HCT116 (cell line): ENCODE measurements around the gene PBX1. TPM values are rescaled to one million over a fixed set of nuclear protein-coding genes. Genes with fewer than 3 reads are reported as not detected.

Experiments
- ATAC-seq: fragments of 200-7000 bp; cut with Tn5 transposase; 2 replicates; pipeline ENCODE4 v1.9.1; 2020; ENCODE audit warnings: mild to moderate bottlenecking, moderate library complexity
- BruUV-seq: library from RNA; stranded (reverse); fragments of 400-500 nt; replicated peaks from 2 replicates; lab custom pipeline; 2021; lab: Mats Ljungman, UMichigan
- CTCF ChIA-PET: fragments of 300-600 bp; sonication (Branson Sonifier 250); formaldehyde crosslinking; loops from one replicate; lab custom pipeline; 2021; ENCODE audit warnings: antibody characterized with exemption; lab: Charles Lee
- POLR2A ChIA-PET: fragments of 300-600, 350-600 bp; sonication (Branson Sonifier 250); formaldehyde crosslinking; loops from one replicate; lab custom pipeline; 2021; ENCODE audit warnings: antibody characterized with exemption; lab: Charles Lee
- RAD21 ChIA-PET, 2 experiments: fragments of 300-600 bp; sonication (Branson Sonifier 250); formaldehyde crosslinking; loops; one replicate each; lab custom pipeline; 2023; ENCODE audit warnings: low total read pairs in 2 of 2; ENCODE audit not compliant: uncharacterized antibody in 2 of 2, unreplicated experiment in 2 of 2, low non-redundant PET in 1 of 2; lab: Charles Lee
- DNase-seq: peaks from one replicate; pipeline ENCODE4 v3.0.0-alpha.2; 2010; ENCODE audit warnings: low read depth, low spot score
- H2AFZ ChIP-seq: fragments of 200-600 bp; shearing (Covaris generic), sonication (generic); 2 replicates; pipeline ENCODE4 v1.6.1; 2017; ENCODE audit warnings: low read depth, mixed run types, mixed read lengths, antibody characterized with exemption, low read length; ENCODE audit not compliant: poor library complexity, severe bottlenecking
- H3K27ac ChIP-seq: 2 replicates; pipeline ENCODE4 v1.5.1; 2012; ENCODE audit warnings: low read depth, low read length
- H3K27me3 ChIP-seq: fragments of 200-600 bp; sonication (generic); 2 replicates; pipeline ENCODE4 v1.6.1; 2016; ENCODE audit warnings: mixed run types, low read length, mixed read lengths; ENCODE audit not compliant: insufficient read depth
- H3K36me3 ChIP-seq, 2 experiments: fragments of 200-500 bp in 1 of 2; fragments of 200-600 bp in 1 of 2; sonication (Bioruptor generic) in 1 of 2; sonication (generic) in 1 of 2; 2 replicates each; pipeline versions ENCODE4 v1.5.1 to v1.6.1; 2014 to 2016; ENCODE audit warnings: low read length in 2 of 2, inconsistent platforms in 1 of 2, mixed read lengths in 1 of 2, mixed run types in 1 of 2; ENCODE audit not compliant: insufficient read depth in 2 of 2, control insufficient read depth in 1 of 2
- H3K4me1 ChIP-seq, 2 experiments: fragments of 200-600 bp in 1 of 2; sonication (generic) in 1 of 2; 2 replicates each; pipeline versions ENCODE4 v1.5.1 to v1.6.1; 2012 to 2017; ENCODE audit warnings: low read length in 2 of 2, inconsistent platforms in 1 of 2, mild to moderate bottlenecking in 1 of 2, mixed read lengths in 1 of 2, mixed run types in 1 of 2, moderate library complexity in 1 of 2; ENCODE audit not compliant: insufficient read depth in 2 of 2, control insufficient read depth in 1 of 2
- H3K4me2 ChIP-seq: fragments of 200-600 bp; sonication (generic); 2 replicates; pipeline ENCODE4 v1.6.1; 2017; ENCODE audit warnings: mixed run types, low read length, mixed read lengths
- H3K4me3 ChIP-seq, 2 experiments: fragments of 200-600 bp in 1 of 2; sonication (generic) in 1 of 2; replicated peaks in 1 of 2; 2 replicates each; pipeline ENCODE4 v1.5.1; 2011 to 2016; ENCODE audit warnings: low read length in 2 of 2, control low read depth in 1 of 2, low read depth in 1 of 2, mild to moderate bottlenecking in 1 of 2, mixed read lengths in 1 of 2, mixed run types in 1 of 2
- H3K79me2 ChIP-seq: fragments of 200-600 bp; sonication (generic); 2 replicates; pipeline ENCODE4 v1.6.1; 2017; ENCODE audit warnings: mild to moderate bottlenecking, mixed run types, low read length, moderate library complexity, mixed read lengths; ENCODE audit not compliant: insufficient read depth
- H3K9ac ChIP-seq: fragments of 200-600 bp; sonication (generic); 2 replicates; pipeline ENCODE4 v1.6.1; 2016; ENCODE audit warnings: low read length, mixed read lengths
- H3K9me2 ChIP-seq: fragments of 200-600 bp; sonication (generic), shearing (Covaris generic); 2 replicates; pipeline ENCODE4 v1.6.1; 2017; ENCODE audit warnings: mixed run types, mild to moderate bottlenecking, moderate library complexity; ENCODE audit not compliant: insufficient read depth
- H3K9me3 ChIP-seq, 2 experiments: fragments of 200-500 bp in 1 of 2; fragments of 200-600 bp in 1 of 2; sonication (Bioruptor generic) in 1 of 2; sonication (generic) in 1 of 2; 2 replicates each; pipeline ENCODE4 v1.6.1; 2014 to 2017; ENCODE audit warnings: low read length in 2 of 2, mixed read lengths in 2 of 2, inconsistent platforms in 1 of 2, low read depth in 1 of 2, mild to moderate bottlenecking in 1 of 2, mixed run types in 1 of 2, moderate library complexity in 1 of 2; ENCODE audit not compliant: control insufficient read depth in 1 of 2, insufficient read depth in 1 of 2
- H4K20me1 ChIP-seq: fragments of 200-600 bp; sonication (generic), shearing (Covaris generic); 2 replicates; pipeline ENCODE4 v1.6.1; 2017; ENCODE audit warnings: mixed run types, mild to moderate bottlenecking, moderate library complexity; ENCODE audit not compliant: insufficient read depth
- CBX3 ChIP-seq: IDR thresholded peaks from 2 replicates; pipeline ENCODE4 v1.6.1; 2012; ENCODE audit warnings: low read depth
- CEBPB ChIP-seq: IDR thresholded peaks from 2 replicates; pipeline ENCODE4 v1.6.1; 2012; ENCODE audit warnings: low read depth
- EGR1 ChIP-seq: IDR thresholded peaks from 2 replicates; pipeline ENCODE4 v1.6.1; 2012; ENCODE audit warnings: low read depth
- ELF1 ChIP-seq: IDR thresholded peaks from 2 replicates; pipeline ENCODE4 v1.6.1; 2012; ENCODE audit warnings: low read depth, borderline replicate concordance
- EZH2 ChIP-seq: fragments of 200-600 bp; sonication (generic); IDR thresholded peaks from 2 replicates; pipeline ENCODE4 v1.6.1; 2017; ENCODE audit warnings: antibody characterized with exemption, mixed run types
- EZH2phosphoT487 ChIP-seq: fragments of 200-600 bp; IDR thresholded peaks from 2 replicates; pipeline ENCODE4 v1.6.1; 2018; ENCODE audit warnings: antibody characterized with exemption, borderline replicate concordance
- FOSL1 ChIP-seq: IDR thresholded peaks from 2 replicates; pipeline ENCODE4 v1.6.1; 2012; ENCODE audit warnings: low read depth
- JUND ChIP-seq: IDR thresholded peaks from 2 replicates; pipeline ENCODE4 v1.6.1; 2012
- MAX ChIP-seq: IDR thresholded peaks from 2 replicates; pipeline ENCODE4 v1.6.1; 2012
- POLR2A ChIP-seq: IDR thresholded peaks from 2 replicates; pipeline ENCODE4 v1.7.0; 2011; ENCODE audit warnings: borderline replicate concordance; ENCODE audit not compliant: insufficient read depth, insufficient read length; ENCODE audit errors: extremely low read depth
- POLR2AphosphoS5 ChIP-seq: IDR thresholded peaks from 2 replicates; pipeline ENCODE4 v1.6.1; 2011; ENCODE audit warnings: mild to moderate bottlenecking, low read depth, low read length, moderate library complexity
- RAD21 ChIP-seq: IDR thresholded peaks from 2 replicates; pipeline ENCODE4 v1.6.1; 2012; ENCODE audit warnings: low read depth, mild to moderate bottlenecking
- REST ChIP-seq: IDR thresholded peaks from 2 replicates; pipeline ENCODE4 v1.6.1; 2012; ENCODE audit warnings: low read depth
- SIN3A ChIP-seq: IDR thresholded peaks from 2 replicates; pipeline ENCODE4 v1.6.1; 2012; ENCODE audit warnings: low read depth
- SP1 ChIP-seq: IDR thresholded peaks from 2 replicates; pipeline ENCODE4 v1.6.1; 2012; ENCODE audit warnings: low read depth
- SRF ChIP-seq: IDR thresholded peaks from 2 replicates; pipeline ENCODE4 v1.6.1; 2012; ENCODE audit warnings: low read depth
- TCF7L2 ChIP-seq: IDR thresholded peaks from 2 replicates; pipeline ENCODE4 v1.7.0; 2011; ENCODE audit warnings: borderline replicate concordance, inconsistent platforms; ENCODE audit not compliant: insufficient read depth, insufficient read length; ENCODE audit errors: extremely low read depth
- YY1 ChIP-seq: IDR thresholded peaks from 2 replicates; pipeline ENCODE4 v1.6.1; 2011; ENCODE audit warnings: low read length, low read depth, moderate library complexity, mild to moderate bottlenecking; ENCODE audit not compliant: insufficient replicate concordance; ENCODE audit errors: extremely low read depth
- ZBTB33 ChIP-seq: IDR thresholded peaks from 2 replicates; pipeline ENCODE4 v1.6.1; 2011; ENCODE audit warnings: mild to moderate bottlenecking, low read length, moderate library complexity; ENCODE audit not compliant: insufficient replicate concordance; ENCODE audit errors: extremely low read depth
- ZFX ChIP-seq: fragments of 450-650 bp; IDR thresholded peaks from 2 replicates; pipeline ENCODE4 v1.6.1; 2017
- ZNF274 ChIP-seq: fragments of 200-500 bp; sonication (Bioruptor generic); IDR thresholded peaks from 2 replicates; pipeline ENCODE4 v1.6.1; 2014; ENCODE audit warnings: mild to moderate bottlenecking, low read depth, low read length, inconsistent platforms
- intact Hi-C: fragments of 100-400 bp; cut with micrococcal nuclease; formaldehyde crosslinking; loops from 2 replicates; pipeline ENCODE4 v1.10.0; 2022
- total RNA-seq: library from RNA; stranded (reverse); gene quantifications from one replicate; pipeline ENCODE4 v1.2.1, GENCODE V29; 2021; ENCODE audit not compliant: unreplicated experiment

Gene PBX1
- total RNA-seq, 1 experiment from 2014 or later = 29.6 TPM

GRCh38 chr1:164836614-164837018 is 277.6 kb downstream of the PBX1 start (continued):
- TF ChIP-seq TCF7L2 (no peak), EGR1 (no peak), FOSL1 (no peak), REST (no peak), EZH2 (no peak), CEBPB (no peak), SRF (no peak)

GRCh38 chr1:164838786-164839185 is 279.8 kb downstream of the PBX1 start:
- ATAC-seq = no peak
- CTCF ChIA-PET = no interaction called here
- intact Hi-C loops = no loop called here

More at GRCh38 chr1:164838786-164839185, 279.8 kb downstream of the PBX1 start:
- no peak overlapping the region for H3K4me3 ChIP-seq
- H3K9ac ChIP-seq = no peak overlapping the region
- TF ChIP-seq ELF1 (no peak), MAX (no peak), POLR2A (no peak), YY1 (no peak), FOSL1 (no peak), ZFX (no peak), CBX3 (no peak), EZH2phosphoT487 (no peak), RAD21 (no peak), EGR1 (no peak), SP1 (no peak), ZNF274 (no peak), CEBPB (no peak), JUND (no peak), SRF (no peak), EZH2 (no peak), ZBTB33 (no peak), POLR2AphosphoS5 (no peak), SIN3A (no peak)
- H3K9me3 ChIP-seq = no peaks in the 10 kb centered on the region
- POLR2A ChIA-PET = no interaction called here
- no peaks in the 10 kb centered on the region for H3K27me3 ChIP-seq
- no peaks in the 10 kb centered on the region for H4K20me1 ChIP-seq
- no peak overlapping the region for H3K27ac ChIP-seq
- RAD21 ChIA-PET = no interaction called here
- H3K79me2 ChIP-seq = no peaks in the 10 kb centered on the region
- H3K4me1 ChIP-seq = no peaks in the 10 kb centered on the region
- no peak for DNase-seq
- no peak overlapping the region for H2AFZ ChIP-seq
- no TSS peak for BruUV-seq
- H3K9me2 ChIP-seq = no peaks in the 10 kb centered on the region
- H3K36me3 ChIP-seq = no peaks in the 10 kb centered on the region
- H3K4me2 ChIP-seq = no peak overlapping the region
